GM12878 (cell line): ENCODE measurements around the gene C10orf90. TPM values are rescaled to one million over a fixed set of nuclear protein-coding genes. Genes with fewer than 3 reads are reported as not detected.

Experiments
- ATAC-seq: fragments of 200-7000 bp; cut with Tn5 transposase; 3 replicates; pipeline ENCODE4 v1.9.1; 2020; ENCODE audit warnings: mild to moderate bottlenecking, moderate library complexity
- BruUV-seq: library from RNA; stranded (reverse); fragments of 400-500 nt; replicated peaks from 2 replicates; lab custom pipeline; 2021; lab: Mats Ljungman, UMichigan
- CTCF ChIA-PET: fragments of 300-600 bp; sonication (Branson Sonifier 250); formaldehyde crosslinking; extraction: SDS; loops from one replicate; lab custom pipeline; 2021; ENCODE audit warnings: inconsistent platforms; lab: Yijun Ruan, JAX
- POLR2A ChIA-PET: fragments of 350-600 bp; formaldehyde crosslinking; extraction: SDS; loops from one replicate; lab custom pipeline; 2021; ENCODE audit warnings: inconsistent platforms; lab: Charles Lee
- RAD21 ChIA-PET: fragments of 300-600 bp; sonication (Branson Sonifier 250); formaldehyde crosslinking; loops from one replicate; lab custom pipeline; 2023; ENCODE audit warnings: antibody characterized with exemption; ENCODE audit not compliant: unreplicated experiment; lab: Charles Lee
- SMC1A ChIA-PET: fragments of 300-600 bp; sonication (Branson Sonifier 250); formaldehyde crosslinking; loops from one replicate; lab custom pipeline; 2023; ENCODE audit not compliant: unreplicated experiment, uncharacterized antibody; lab: Charles Lee
- DNase-seq: peaks from one replicate; pipeline ENCODE4 v3.0.0-alpha.2; 2011; ENCODE audit warnings: low read depth, low spot score
- FAIRE-seq: peaks from 3 replicates; lab custom pipeline; 2011; peaks lifted over from hg19 to GRCh38; lab: Jason Lieb, UNC
- H2AFZ ChIP-seq: 2 replicates; pipeline ENCODE4 v1.6.0; 2011; ENCODE audit warnings: low read depth, low read length, control low read depth; ENCODE audit not compliant: control insufficient read depth
- H3K27ac ChIP-seq: 2 replicates; pipeline ENCODE4 v1.5.1; 2011; ENCODE audit warnings: control low read depth; ENCODE audit not compliant: control insufficient read depth, insufficient read depth
- H3K27me3 ChIP-seq, 2 experiments: replicated peaks in 1 of 2; 2 replicates each; pipeline versions ENCODE4 v1.6.0 to v1.6.1; 2011; ENCODE audit warnings: low read length in 1 of 2; ENCODE audit not compliant: control insufficient read depth in 2 of 2, insufficient read depth in 2 of 2
- H3K36me3 ChIP-seq, 2 experiments: 2 replicates each; pipeline ENCODE4 v1.5.1; 2011; ENCODE audit warnings: low read length in 1 of 2; ENCODE audit not compliant: control insufficient read depth in 2 of 2, insufficient read depth in 2 of 2
- H3K4me1 ChIP-seq: 2 replicates; pipeline ENCODE4 v1.6.1; 2011; ENCODE audit warnings: mild to moderate bottlenecking, low read length, moderate library complexity, mixed read lengths; ENCODE audit not compliant: control insufficient read depth, insufficient read depth
- H3K4me2 ChIP-seq: 2 replicates; pipeline ENCODE4 v1.6.0; 2011; ENCODE audit warnings: control low read depth; ENCODE audit not compliant: control insufficient read depth, insufficient read depth
- H3K4me3 ChIP-seq: fragments of 200-600 bp; sonication (generic); 2 replicates; pipeline ENCODE4 v1.5.1; 2016
- H3K79me2 ChIP-seq: 2 replicates; pipeline ENCODE4 v1.6.0; 2011; ENCODE audit warnings: low read length; ENCODE audit not compliant: control insufficient read depth, insufficient read depth
- H3K9ac ChIP-seq: 2 replicates; pipeline ENCODE4 v1.8.0; 2011; ENCODE audit warnings: low read length, control low read depth, mixed read lengths; ENCODE audit not compliant: control insufficient read depth, insufficient read depth
- H3K9me3 ChIP-seq: replicated peaks from 3 replicates; pipeline ENCODE4 v1.5.1; 2011; ENCODE audit warnings: mild to moderate bottlenecking, low read length; ENCODE audit not compliant: control insufficient read depth, insufficient read depth
- H4K20me1 ChIP-seq: 2 replicates; pipeline ENCODE4 v1.6.0; 2011; ENCODE audit not compliant: control insufficient read depth, insufficient read depth
- BMI1 ChIP-seq: fragments of 450-650 bp; IDR thresholded peaks from 2 replicates; pipeline ENCODE4 v1.6.1; 2016; ENCODE audit warnings: mild to moderate bottlenecking, moderate library complexity, borderline replicate concordance
- GATAD2B ChIP-seq: fragments of 450-650 bp; conservative IDR thresholded peaks from 2 replicates; pipeline ENCODE4 v1.6.1; 2017; ENCODE audit warnings: low read depth, mild to moderate bottlenecking, moderate library complexity
- HDAC6 ChIP-seq: fragments of 200-600 bp; sonication (generic); IDR thresholded peaks from one replicate; pipeline ENCODE4 v1.8.0; 2017; ENCODE audit warnings: antibody characterized with exemption; ENCODE audit not compliant: unreplicated experiment
- NFYA ChIP-seq: IDR thresholded peaks from 2 replicates; pipeline ENCODE4 v1.6.1; 2011; ENCODE audit warnings: low read depth, mild to moderate bottlenecking, low read length, improper control_type of control experiment, borderline replicate concordance
- NRF1 ChIP-seq: conservative IDR thresholded peaks from 2 replicates; pipeline ENCODE4 v1.6.1; 2011; ENCODE audit warnings: mild to moderate bottlenecking, low read depth, low read length, improper control_type of control experiment
- RAD51 ChIP-seq: fragments of 450-650 bp; IDR thresholded peaks from 2 replicates; pipeline ENCODE4 v1.6.1; 2016; ENCODE audit warnings: moderate library complexity, mild to moderate bottlenecking, inconsistent platforms
- TARDBP ChIP-seq: IDR thresholded peaks from 2 replicates; pipeline ENCODE4 v1.6.1; 2016; ENCODE audit warnings: borderline replicate concordance
- ZNF207 ChIP-seq: fragments of 450-650 bp; IDR thresholded peaks from 2 replicates; pipeline ENCODE4 v1.6.1; 2014; ENCODE audit warnings: antibody characterized with exemption, mild to moderate bottlenecking, borderline replicate concordance
- WGBS: methylation state at CpG from one replicate; pipeline ENCODE4 v1.1.6; 2016; ENCODE audit warnings: low lambda C conversion rate; ENCODE audit not compliant: insufficient replicate concordance, insufficient coverage; ENCODE audit errors: missing lambda C conversion rate; 5-methylcytosine and 5-hydroxymethylcytosine counted together
- in situ Hi-C: fragments of 300-500 bp; cut with MboI; formaldehyde crosslinking; loops from 9 replicates; pipeline ENCODE4 v1.14.3; 2018; ENCODE audit warnings: mixed read lengths
- intact Hi-C: fragments of 100-400 bp; cut with micrococcal nuclease; formaldehyde crosslinking; loops from one replicate; pipeline ENCODE4 v1.14.2; 2022; ENCODE audit not compliant: unreplicated experiment
- polyA plus RNA-seq, 11 experiments: library from polyadenylated mRNA; depleted of rRNA in 4 of 11; unstranded in 6 of 11; stranded (reverse) in 5 of 11; fragments of >200 nt; fragmentation: Nextera tagmentation in 4 of 11; fragmentation: Illumina TruSeq in 1 of 11; extraction: Ambion mirVana in 4 of 11; extraction: Trizol in 1 of 11; gene quantifications; 1 replicate in 1 of 11; 2 replicates in 10 of 11; pipeline versions ENCODE4 v1.2.1 to v1.2.3, GENCODE V29; 2011 to 2016; ENCODE audit warnings: inconsistent platforms in 2 of 11, missing spikeins in 2 of 11, low read depth in 1 of 11
- total RNA-seq, 4 experiments: library from RNA; depleted of rRNA in 3 of 4; stranded (reverse); fragments of >200 nt in 3 of 4; fragmentation: Illumina TruSeq in 1 of 4; extraction: Trizol in 1 of 4; gene quantifications; 2 replicates each; pipeline versions ENCODE4 v1.2.1 to v1.2.3, GENCODE V29; 2013 to 2021

The C10orf90 gene
- total and polyA plus RNA-seq, 10 of the 15 experiments (the other 5 are each of a cell fraction or from before 2014, with no cell fraction given) = 0.04 TPM; not detected in 9

GRCh38 chr10:126568809-126569385 is 101.6 kb downstream of the C10orf90 start:
- ChIA-PET RAD21 (no interaction called here), SMC1A (no interaction called here), POLR2A (no interaction called here), CTCF (no interaction called here)
- Histone ChIP-seq H3K36me3 (no peaks in the 10 kb centered on the region), H4K20me1 (no peaks in the 10 kb centered on the region), H3K9ac (no peak overlapping the region), H3K4me2 (no peak overlapping the region), H3K79me2 (no peaks in the 10 kb centered on the region), H3K4me1 (no peaks in the 10 kb centered on the region), H3K27ac (no peak overlapping the region), H3K9me3 (no peaks in the 10 kb centered on the region), H2AFZ (no peak overlapping the region), H3K27me3 (no peaks in the 10 kb centered on the region), H3K4me3 (no peak overlapping the region)
- FAIRE-seq = no peak
- DNase-seq = no peak
- WGBS = 7% methylated on average over 7 of the region's 7 CpGs
- no peak for ATAC-seq
- intact Hi-C loops (no loop called here), in situ Hi-C loops (no loop called here)
- no TSS peak for BruUV-seq
- no peak for TF ChIP-seq NFYA
- TF ChIP-seq HDAC6 = no peak

GRCh38 chr10:126565871-126566270 is 104.6 kb downstream of the C10orf90 start:
- Histone ChIP-seq H3K27me3 (no peaks in the 10 kb centered on the region), H3K9ac (no peak overlapping the region), H3K4me3 (no peak overlapping the region), H3K9me3 (no peaks in the 10 kb centered on the region), H3K4me1 (no peaks in the 10 kb centered on the region), H3K36me3 (no peaks in the 10 kb centered on the region), H3K27ac (no peak overlapping the region), H3K4me2 (no peak overlapping the region), H3K79me2 (no peaks in the 10 kb centered on the region), H2AFZ (no peak overlapping the region), H4K20me1 (no peaks in the 10 kb centered on the region)
- RAD21 ChIA-PET = no interaction called here
- in situ Hi-C loops = no loop called here
- DNase-seq = no peak
- no peak for FAIRE-seq
- POLR2A ChIA-PET = no interaction called here
- SMC1A ChIA-PET = no interaction called here
- no TSS peak for BruUV-seq
- no peak for ATAC-seq
- CTCF ChIA-PET = no interaction called here
- WGBS = 30% methylated on average over 3 of the region's 3 CpGs
- TF ChIP-seq GATAD2B (no peak), BMI1 (no peak), ZNF207 (no peak), NRF1 (no peak), RAD51 (no peak), TARDBP (no peak)
- intact Hi-C loops = no loop called here
